ENCODE data around the gene IGFL4. TPM values are rescaled to one million over a fixed set of nuclear protein-coding genes. Genes with fewer than 3 reads are reported as not detected.
A peak's percentile ranks its signal among the peaks of the same experiment; 100 is the strongest.

Gene IGFL4
- total and polyA plus RNA-seq, 2 of the 13 experiments (the other 11 are each of a cell fraction or from before 2014, with no cell fraction given) = 1.2 to 1.4 TPM

GRCh38 chr19:46082728-46083050, 41.9 kb upstream of the IGFL4 start (continued):
- no peak for TF ChIP-seq ZNF142 (CRISPR knock-in tag; IDR thresholded peaks at IDR 0.05)
- TF ChIP-seq KAT7 (CRISPR knock-in tag; IDR thresholded peaks at IDR 0.05; ENCODE audit: borderline replicate concordance) = no peak
- TF ChIP-seq, protein P1, sequence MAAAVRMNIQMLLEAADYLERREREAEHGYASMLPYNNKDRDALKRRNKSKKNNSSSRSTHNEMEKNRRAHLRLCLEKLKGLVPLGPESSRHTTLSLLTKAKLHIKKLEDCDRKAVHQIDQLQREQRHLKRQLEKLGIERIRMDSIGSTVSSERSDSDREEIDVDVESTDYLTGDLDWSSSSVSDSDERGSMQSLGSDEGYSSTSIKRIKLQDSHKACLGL (CRISPR knock-in tag; IDR thresholded peaks at IDR 0.05) = no peak

DNA sequence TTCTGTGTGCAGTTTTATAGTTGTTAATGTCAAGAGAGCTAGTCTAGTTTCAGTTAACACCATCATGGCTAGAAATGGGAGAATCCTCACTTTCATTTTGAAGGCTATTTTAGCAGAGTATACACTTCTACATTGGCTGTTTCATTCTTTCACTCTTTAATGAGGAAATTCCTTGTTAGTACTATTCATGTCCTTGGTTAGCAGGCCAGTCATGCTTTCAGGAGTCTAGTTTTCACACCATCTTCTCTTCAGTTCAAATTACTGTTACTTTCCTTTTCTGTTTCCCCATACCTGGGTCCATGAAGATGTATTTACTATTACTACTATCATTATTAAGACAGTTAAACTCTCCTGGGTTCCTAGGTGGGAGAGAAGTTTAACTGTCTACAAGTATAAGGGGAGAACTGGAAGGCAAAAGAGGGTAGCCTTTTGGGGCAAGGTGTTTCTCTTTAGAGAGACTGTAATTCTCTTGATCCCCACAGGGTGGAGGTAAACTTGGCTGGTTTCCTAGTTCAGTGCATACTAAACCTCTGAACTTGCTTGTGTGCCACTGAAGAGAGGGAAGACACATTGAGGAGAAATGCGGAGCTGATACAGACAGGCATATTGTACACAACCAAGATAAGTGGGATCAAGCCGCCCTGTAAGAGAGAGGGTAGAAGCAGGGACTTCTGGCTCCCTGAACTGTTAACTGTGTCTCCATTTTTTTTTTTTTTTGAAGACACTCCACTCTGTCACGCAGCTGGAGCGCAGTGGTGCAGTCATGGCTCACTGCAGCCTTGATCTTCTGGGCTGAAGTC, 41.3 kb upstream of the IGFL4 start:
- in situ Hi-C loops (cut with HindIII; ENCODE audit: extremely low pct_ligation_motif_present, low pct_unique_long_range_greater_than_20kb) = loop anchor here (5.0 kb wide), 2 partner anchors 110 to 185 kb away; no protein-coding TSS in a partner anchor
- peak; percentile 87 for FAIRE-seq
- TF ChIP-seq, protein P2, sequence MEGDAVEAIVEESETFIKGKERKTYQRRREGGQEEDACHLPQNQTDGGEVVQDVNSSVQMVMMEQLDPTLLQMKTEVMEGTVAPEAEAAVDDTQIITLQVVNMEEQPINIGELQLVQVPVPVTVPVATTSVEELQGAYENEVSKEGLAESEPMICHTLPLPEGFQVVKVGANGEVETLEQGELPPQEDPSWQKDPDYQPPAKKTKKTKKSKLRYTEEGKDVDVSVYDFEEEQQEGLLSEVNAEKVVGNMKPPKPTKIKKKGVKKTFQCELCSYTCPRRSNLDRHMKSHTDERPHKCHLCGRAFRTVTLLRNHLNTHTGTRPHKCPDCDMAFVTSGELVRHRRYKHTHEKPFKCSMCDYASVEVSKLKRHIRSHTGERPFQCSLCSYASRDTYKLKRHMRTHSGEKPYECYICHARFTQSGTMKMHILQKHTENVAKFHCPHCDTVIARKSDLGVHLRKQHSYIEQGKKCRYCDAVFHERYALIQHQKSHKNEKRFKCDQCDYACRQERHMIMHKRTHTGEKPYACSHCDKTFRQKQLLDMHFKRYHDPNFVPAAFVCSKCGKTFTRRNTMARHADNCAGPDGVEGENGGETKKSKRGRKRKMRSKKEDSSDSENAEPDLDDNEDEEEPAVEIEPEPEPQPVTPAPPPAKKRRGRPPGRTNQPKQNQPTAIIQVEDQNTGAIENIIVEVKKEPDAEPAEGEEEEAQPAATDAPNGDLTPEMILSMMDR (CRISPR knock-in tag; IDR thresholded peaks at IDR 0.05) = peak; percentile 78
- no peak for TF ChIP-seq ZNF335 (CRISPR knock-in tag; IDR thresholded peaks at IDR 0.05)
- peak; percentile 88 for TF ChIP-seq ZNF766 (CRISPR knock-in tag; IDR thresholded peaks at IDR 0.05; ENCODE audit: borderline replicate concordance)
- TF ChIP-seq BATF2 (CRISPR knock-in tag; IDR thresholded peaks at IDR 0.05) = no peak
- 0 out of 2 replicates have a peak, but pooled peaks have one; percentile 16 for TF ChIP-seq GATAD2A (CRISPR knock-in tag; IDR thresholded peaks at IDR 0.05)
- TF ChIP-seq, protein P3, sequence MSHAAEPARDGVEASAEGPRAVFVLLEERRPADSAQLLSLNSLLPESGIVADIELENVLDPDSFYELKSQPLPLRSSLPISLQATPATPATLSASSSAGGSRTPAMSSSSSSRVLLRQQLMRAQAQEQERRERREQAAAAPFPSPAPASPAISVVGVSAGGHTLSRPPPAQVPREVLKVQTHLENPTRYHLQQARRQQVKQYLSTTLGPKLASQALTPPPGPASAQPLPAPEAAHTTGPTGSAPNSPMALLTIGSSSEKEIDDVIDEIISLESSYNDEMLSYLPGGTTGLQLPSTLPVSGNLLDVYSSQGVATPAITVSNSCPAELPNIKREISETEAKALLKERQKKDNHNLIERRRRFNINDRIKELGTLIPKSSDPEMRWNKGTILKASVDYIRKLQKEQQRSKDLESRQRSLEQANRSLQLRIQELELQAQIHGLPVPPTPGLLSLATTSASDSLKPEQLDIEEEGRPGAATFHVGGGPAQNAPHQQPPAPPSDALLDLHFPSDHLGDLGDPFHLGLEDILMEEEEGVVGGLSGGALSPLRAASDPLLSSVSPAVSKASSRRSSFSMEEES (CRISPR knock-in tag; IDR thresholded peaks at IDR 0.05) = no peak
- peak; percentile 81 for TF ChIP-seq SMC3 (IDR thresholded peaks at IDR 0.05; ENCODE audit: low read length)
- TF ChIP-seq ZBTB38 (CRISPR knock-in tag; IDR thresholded peaks at IDR 0.05) = no peak

More for the DNA sequence above, 41.3 kb upstream of the IGFL4 start:
- no TSS peak for BruUV-seq (replicated peaks)
- Histone ChIP-seq H3K27me3 (ENCODE audit: control insufficient read depth in 1 of 2, insufficient read depth in 2 of 2, low read length in 2 of 2) (no peaks in the 10 kb centered on the region; a peak in 1 of 5 replicates), H3K4me1 (ENCODE audit: insufficient read depth, low read length) (no peaks in the 10 kb centered on the region), H3K36me3 (replicated peaks in 1 of 2; ENCODE audit: control insufficient read depth in 1 of 2, insufficient read depth in 2 of 2, low read length in 2 of 2) (no peaks in the 10 kb centered on the region), H3K9ac (ENCODE audit: insufficient read depth, low read depth, low read length) (no peak overlapping the region), H3K9me3 (ENCODE audit: low read length) (peaks cover 10% of the 10 kb centered on the region; the same call in 1 of the 2 replicates), H4K20me1 (ENCODE audit: insufficient read depth, low read length) (no peaks in the 10 kb centered on the region), H2AFZ (ENCODE audit: low read length) (no peak overlapping the region), H3K4me2 (ENCODE audit: low read depth, low read length) (no peak overlapping the region), H3K4me3 (replicated peaks in 1 of 3; ENCODE audit: insufficient read depth in 1 of 3, low read depth in 2 of 3, low read length in 3 of 3) (no peak overlapping the region), H3K27ac (ENCODE audit: extremely low read length, insufficient read depth, low read length) (no peak overlapping the region), H3K79me2 (ENCODE audit: insufficient read depth, low read length) (no peaks in the 10 kb centered on the region)
- POLR2A ChIA-PET = no interaction called here
- ATAC-seq = peak; percentile 48; the same call in 2 of the 3 replicates
- WGBS (ENCODE audit: low lambda C conversion rate) = 38% methylated on average over 4 of the region's 4 CpGs
- CTCF ChIA-PET (ENCODE audit: low intra/inter-chr PET ratio, low total read pairs) = interaction anchor here (0.9 to 2.6 kb wide), 5 partner anchors 72 to 183 kb away, joined by 3 to 27 read pairs (median 4); no protein-coding TSS in a partner anchor
- peak; percentile 41 for DNase-seq (ENCODE audit: low spot score)
- intact Hi-C loops (cut with micrococcal nuclease; ENCODE audit: unreplicated experiment) = loop anchor here (1.0 kb wide), 2 partner anchors 107 to 183 kb away; no protein-coding TSS in a partner anchor
